NCI-H1436 treated with DMSO at 0.1 percent for 48 hours (cell line): ENCODE data around the gene STUM.
"Not testable (repeated sequence)": the region's sequence is repeated elsewhere in the genome, so short reads cannot be mapped to it uniquely, and the experiment has no call there.

ENCODE experiments used
- DNase-seq: peaks from one replicate; lab custom pipeline; 2025; lab: John Stamatoyannopoulos, UW

Gene STUM

DNA sequence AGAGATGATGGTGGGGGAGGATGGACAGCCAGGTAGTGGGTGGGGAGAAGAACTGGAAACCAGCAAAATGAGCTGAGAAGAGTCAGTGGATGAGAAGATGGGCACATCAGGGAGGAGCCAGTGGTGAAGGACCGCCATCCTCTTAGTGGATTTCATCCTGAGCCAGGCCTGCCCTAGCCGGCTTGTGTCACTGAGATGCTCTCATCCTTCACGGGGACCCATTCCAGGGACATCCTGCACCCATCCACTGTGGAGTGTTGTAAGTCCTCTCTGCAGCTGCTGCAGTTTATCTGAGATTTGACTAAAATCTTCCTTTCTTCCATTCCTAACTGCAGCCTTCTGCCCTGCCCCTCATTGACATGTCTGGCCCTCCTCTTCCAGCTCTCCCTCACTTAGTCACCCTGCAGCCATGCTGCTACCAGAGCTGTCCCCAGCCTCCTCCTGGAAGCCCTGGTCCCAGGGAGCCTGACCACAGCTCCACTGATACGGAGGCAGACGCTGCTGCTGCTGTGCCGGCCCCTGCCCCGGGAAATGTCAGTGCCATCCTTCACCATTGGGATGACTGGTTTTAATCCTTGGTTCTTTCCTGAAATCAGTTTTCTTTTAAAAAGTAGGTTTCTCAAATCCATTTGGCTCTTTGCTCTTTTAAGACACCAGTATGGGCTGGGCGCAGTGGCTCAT is 33.2 kb downstream of the STUM start:
- DNase-seq: no peak

DNA sequence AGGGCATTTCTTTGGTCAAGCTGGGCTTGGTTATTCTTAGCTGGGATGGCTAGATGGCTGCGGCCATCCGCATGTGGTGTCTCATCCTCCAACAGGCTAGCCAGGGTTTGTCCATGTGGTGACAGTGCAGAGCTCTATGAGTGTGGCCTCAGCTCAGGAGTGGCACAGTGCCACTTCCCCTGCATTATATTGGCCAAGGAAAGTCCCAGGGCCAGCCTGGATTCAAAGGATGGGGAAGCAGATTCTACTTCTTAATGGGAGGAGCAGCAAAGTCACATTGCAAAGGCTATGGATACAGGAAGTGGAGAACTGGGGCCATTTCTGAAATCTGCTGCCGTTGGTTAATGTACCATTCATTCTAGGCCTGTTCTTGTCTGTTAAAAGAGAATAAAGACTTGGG is 34.4 kb downstream of the STUM start:
- DNase-seq: no peak

DNA sequence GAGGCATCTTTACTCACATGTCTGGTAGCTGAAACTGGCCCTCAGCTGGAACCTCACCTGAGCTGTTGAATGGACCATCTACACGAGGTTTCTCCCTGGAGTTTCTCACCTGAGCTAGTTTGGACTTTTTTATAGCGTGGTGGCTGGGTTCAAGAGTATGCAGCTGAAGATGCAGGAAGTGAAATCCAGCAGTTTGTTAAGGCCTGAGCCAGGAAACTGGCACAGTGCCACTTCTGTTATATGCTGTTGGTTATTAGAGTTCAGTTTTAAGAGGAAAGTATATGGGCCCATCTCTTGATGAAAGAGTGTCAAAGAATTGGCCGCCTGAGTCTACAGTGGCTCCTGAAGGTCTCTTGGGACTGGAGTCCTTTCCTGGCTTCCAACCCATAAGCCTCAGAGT is 35.6 kb downstream of the STUM start:
- no peak for DNase-seq

DNA sequence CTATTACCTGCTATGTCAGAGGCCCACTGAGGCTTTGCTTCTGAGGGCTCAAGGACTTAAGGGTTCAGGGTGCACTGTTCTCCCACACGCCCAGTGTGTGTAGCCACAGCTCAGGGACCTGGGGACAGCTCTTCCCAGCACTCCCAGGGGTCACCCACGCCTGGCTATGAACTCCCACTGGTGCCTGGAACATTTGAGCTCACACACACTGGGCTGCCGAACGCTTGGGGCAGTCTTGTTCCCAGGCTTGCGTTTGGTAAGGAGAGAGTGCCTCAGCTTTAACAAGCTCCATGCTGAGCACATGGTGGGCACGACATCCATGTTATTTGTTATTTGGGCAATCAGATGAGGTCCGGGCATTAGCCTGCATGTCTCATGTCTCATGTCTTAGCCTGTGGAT is 37.6 kb downstream of the STUM start:
- no peak for DNase-seq

DNA sequence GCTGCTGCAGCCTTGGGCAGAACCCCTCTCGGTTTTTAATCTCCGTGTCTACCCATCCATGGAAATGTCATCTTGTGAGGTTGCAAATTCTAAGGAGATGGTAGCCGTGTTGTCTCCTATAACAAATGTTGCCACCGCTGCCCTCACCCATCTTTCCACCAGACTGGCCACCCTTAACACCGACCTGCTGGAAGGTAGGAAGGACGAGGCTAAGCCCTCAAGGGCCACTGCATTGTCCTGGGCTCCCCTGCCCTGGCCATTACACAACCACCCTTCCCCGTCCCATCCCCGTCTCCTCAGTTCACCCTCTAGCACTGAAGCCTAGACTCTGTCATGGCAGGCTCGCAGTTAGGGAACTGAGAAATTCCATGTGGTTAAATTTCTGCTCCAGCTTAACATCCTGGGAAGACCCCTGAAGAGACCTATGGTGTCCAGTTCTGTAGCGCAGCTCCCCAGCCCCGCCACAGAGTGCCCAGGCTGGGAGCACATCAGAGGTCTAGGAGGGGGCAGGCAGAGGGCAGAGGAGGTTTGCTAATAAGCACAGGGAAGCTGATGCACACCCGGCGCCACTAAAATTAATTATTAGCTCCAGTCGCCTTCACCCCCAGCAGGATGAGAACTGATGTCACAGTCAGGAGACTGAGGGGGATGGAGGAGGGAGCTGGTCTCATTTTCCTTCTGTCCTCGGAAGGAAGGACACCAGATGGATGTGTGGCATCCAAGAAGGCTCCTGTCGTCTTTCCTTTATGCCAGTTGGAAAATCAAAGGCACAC is 38.3 kb downstream of the STUM start:
- no peak for DNase-seq

DNA sequence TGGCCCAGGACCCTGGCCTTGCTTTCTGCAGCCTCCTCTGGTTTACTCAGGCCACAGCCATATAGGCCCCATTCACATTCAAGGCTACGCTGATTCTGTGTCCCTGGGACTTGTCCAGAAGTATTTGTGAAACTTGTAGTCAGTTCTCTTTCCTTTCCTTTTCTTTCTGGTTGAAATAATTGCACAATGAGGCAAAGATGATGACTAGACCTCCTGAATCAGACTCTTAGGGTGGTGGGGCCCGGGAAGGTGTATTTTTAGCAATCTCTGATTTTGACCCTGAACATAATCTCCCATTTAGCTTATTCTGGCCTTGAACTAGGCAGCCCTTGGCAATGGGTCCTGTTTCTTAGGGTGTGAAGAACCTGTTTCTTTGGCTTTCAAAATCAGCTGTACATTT is 39.9 kb downstream of the STUM start:
- DNase-seq: no peak

DNA sequence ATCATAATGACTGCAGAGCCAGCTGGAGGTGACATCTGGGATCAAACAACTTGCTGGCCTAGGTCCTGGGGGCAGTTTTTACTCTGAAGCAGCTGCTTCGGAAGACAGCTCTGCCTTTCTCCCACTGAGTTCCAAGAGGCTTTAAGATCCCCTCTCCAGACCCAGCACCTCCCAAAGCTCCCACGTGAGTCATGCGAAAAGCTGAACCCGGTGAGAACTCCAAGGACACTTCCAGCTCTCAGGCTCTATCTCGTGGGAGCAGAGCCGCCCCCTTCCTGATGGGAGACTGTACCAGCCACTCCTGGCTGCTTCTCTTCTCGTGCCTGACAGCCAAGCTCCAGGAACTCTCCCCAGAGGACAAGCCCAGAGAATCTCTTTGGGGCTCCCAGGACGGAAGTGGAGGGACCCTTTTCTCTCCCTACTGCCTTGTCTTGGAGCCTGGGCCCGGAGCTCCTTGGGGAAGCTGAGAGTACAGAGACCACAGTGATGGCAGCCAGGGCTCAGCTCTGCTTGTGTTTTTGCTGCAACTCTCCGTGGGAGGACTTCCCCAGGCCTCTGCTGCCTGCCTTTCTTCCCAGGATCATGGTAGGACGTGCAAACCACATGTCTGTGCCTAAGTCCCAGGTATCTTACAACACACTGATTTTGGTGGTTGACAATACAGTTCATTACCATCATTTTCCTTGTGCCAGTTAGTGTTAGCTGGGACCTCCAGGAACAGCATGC is 40.6 kb downstream of the STUM start:
- no peak for DNase-seq

DNA sequence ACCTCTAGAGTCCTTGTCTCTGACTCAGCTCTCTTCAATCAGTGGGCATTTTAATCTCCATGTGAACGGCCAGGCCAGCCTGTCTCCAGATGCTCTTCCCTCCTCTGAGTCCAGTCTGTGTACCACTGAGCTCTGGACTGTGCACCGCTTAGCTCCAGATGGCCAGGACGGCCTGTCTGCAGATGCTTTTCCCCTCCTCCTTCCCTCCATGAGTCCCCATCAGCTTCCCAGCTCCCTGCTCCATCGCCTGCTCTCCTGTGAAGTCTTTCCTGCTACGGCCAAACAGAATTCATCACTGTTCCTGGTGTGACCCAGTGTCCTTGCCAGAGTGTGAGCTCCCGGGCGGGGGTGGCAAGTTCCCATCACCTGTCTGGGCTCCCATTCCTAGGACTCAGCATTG is 42.0 kb downstream of the STUM start:
- DNase-seq: no peak

DNA sequence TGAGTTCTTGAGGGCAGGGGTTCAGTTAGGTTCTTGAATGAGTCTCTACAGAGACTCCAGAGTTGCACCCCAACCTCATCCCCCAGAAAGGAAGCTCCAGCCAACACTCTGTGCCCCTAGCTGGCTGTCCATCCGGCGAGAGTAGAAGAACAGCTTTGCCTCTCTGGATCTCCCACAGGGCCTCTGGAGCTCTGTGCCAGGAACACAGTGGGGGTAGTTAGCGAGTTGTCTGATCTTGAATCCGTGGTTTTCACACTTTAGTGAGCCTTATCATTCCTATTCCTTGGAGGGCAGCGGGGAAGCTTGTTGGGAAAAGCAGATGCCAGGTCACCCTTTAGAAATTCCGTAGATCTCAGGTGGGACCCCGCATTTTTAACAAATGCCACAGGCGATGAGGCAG is 45.0 kb downstream of the STUM start:
- DNase-seq: no peak

DNA sequence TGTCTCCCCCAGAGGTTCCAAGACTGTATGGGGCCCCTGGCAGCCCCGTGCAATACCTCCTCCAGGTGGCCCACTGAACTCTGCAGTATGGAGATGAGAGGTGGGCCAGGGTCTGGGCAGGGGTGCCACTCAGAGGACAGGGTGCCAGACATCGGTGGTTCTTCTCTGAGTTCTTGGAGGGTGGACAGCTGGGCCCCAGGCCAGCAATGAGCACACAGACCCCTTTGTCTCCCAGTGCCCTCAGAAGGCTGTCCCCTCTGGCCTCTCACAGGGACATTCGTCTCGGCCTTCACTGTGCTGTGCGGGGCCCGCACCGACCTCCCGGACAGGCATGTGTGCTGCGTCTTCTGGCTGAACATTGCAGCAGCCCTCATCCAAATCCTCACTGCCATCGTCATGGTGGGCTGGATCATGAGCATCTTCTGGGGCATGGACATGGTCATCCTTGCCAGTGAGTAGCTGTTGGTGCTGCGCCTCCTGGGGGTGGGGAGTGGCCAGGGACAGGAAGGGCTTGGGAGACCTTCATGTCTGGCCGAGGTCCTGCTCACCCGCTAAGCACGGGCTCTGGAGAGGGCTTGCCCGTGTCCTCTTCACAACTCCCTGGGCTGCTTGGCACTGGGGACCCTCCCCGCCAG is 48.1 kb downstream of the STUM start:
- no peak for DNase-seq

DNA sequence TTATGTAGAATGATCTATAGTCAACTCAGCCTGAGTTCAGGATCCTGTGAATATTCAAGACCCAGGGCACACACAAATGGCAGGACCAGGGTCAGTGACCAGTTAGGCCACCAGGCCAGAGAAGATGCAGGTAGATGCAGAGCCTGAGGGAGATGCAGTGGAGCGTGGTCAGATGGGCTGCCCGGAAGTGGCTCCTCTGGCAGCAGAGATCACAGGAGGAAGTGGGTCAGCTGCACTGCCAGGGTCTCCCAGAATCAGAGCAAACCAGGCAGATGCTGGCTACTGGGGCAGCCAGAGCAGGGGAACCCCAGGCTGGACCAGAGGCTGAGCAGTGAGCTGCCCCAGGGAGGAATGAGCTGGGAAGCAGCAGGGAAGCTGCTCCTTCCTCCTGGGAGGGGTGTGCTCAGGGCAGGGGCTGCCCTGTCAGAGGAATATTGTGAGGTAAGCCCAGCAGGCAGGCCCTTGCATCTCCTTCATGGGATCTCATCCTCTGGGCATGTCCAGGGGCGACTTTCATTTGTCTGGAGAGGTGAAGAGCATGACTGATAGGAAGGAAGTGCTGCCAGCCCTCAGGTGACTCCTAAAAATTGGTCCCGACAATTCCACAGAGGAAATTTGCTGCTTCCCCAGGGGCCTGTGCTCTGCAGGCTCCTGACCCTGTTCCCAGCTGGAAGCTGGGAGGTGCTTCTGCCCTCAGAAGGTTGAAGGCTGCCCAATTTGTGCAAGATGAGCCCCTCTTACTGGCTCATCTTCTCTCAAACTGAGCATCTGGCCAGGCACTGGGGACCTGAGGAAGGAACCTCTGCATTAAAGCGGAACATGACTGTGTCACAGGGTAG is 49.3 kb downstream of the STUM start:
- no peak for DNase-seq

DNA sequence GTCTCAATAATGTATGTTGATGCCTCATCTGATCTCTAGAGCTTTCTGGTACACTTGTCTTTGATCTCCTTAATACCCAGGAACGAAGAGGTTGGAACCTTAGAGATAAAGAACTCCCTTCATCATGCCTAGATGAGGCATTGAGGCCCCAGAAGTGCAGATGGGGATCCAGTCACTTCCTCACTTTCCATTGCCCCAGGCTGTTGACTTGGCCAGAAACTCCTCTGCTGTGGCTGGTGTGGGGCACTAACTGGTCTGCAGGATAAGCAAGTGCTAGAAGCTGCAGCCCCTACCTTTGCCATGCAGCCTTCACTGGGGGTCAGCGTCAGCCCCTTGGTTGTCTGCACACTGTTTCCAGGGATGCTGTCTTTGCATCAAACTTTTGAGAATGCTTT is 49.9 kb downstream of the STUM start:
- DNase-seq: no peak

DNA sequence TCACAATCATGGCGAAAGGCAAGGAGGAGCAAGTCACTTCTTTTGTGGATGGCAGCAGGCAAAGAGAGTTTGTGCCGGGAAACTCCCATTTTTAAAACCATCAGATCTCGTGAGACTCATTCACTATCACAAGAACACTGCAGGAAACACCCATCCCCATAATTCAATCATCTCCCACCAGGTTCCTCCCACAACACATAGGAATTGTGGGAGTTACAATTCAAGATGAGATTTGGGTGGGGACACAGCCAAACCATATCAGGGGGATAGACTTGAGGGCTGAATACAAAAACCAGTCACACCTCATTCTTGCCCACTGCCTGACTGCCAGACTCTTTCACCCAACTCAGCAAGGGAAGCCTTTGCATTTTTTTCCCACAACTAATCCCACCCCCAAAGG is 50.4 kb downstream of the STUM start:
- not testable (repeated sequence) for DNase-seq

DNA sequence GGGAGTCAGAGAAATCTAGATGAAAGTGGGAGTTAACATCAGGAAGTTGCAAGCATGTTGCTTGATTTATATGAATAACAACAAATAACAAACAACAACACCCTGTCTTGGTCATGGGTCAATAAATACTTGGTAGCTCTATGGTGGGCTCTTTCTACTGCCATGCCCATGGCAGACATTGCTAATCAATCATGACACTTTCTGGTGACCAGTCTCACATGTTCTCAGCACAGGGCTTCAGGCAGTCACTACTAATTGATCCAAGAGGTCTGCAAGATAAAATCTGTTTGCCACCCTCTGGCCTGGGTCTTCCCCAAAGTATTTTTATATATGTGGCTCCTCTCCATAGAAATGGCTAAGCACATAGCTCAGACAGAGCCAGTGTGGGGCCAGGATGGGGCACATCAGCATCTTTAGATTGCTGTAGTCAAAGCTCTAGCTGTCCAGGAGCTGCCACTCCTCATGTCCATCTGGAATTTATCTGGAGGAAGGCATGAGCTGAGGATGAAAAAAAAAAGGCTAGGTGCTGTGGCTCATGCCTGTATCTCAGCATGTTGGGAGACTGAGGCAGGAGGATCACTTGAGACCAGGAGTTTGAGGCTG is 51.2 kb downstream of the STUM start:
- no peak for DNase-seq

DNA sequence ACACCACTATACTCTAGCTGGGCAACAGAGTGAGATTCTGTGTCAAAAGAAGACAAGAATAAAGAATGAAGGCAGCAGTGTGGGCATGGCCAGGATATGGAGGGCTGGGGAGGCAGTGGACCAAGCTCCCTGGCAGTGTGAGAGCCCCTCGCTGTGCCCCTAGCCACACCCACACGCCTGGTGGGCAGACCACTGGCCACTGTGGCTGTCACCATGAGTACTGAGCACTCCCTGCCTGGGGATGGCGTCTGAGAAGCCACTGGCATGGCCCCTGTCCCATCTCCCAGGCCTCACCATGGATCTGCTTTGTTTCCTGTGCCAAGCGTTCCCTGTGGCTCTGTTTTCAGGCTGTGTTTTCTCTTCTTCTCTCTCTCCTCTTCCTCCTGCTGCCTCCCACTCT is 51.7 kb downstream of the STUM start:
- DNase-seq: no peak

DNA sequence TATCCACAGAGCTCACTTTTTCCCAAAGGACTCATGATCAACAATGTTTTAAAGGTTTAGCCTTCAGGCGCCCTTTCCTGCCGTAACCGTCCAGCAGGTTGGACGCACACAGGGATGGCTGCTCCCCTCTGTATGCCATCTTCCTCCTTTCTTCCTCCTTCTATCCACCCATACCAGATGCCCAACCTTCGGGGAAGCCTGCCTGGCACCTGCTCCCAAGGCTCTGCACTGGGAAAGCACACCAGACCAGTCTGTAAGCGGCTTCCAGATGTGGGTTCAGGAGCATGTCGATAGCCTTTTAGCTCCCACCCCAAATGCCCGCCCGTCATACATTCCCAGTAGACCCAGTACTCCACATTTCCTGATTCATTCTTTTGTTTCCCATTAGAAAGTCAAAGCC is 52.9 kb downstream of the STUM start:
- no peak for DNase-seq

DNA sequence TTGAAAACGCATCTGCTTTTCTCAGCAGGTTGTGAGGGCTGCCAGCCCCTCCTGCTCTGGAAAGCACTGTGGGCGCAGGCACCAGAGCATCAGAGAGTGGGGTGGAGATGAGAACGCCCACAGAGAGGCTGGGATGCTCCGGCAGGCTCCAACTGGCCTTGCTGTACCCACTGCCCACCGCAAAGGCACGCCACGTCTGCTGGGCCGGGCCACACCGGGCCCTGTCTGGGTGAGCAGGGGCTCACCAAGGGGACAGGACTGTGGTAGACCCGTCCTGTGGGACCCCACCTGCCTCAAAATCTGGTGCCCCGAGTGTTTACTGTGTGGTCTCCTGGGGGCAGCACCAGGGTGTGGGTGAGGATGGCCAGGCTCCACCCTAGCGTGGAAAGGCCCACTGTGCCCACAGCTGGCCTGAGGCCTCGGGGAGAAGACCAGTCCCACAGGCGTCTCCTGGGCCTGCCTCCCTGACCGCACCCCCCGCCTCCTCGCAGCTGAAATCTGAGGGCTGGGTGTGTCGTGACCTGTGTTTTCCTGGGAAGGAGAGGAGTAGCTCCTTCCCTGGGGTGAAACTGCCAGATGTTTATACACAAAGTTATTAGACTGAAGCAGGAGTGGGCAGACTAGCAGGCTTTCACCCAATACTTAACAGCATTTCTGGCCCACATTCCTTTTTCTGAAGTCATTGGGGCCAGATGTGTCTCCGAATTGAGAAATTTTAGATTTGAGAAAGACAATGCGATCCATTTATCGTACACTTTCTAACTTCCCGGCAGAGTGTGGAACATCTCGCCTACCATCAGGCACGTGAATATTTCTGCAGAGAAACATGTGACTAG is 53.8 kb downstream of the STUM start:
- no peak for DNase-seq

DNA sequence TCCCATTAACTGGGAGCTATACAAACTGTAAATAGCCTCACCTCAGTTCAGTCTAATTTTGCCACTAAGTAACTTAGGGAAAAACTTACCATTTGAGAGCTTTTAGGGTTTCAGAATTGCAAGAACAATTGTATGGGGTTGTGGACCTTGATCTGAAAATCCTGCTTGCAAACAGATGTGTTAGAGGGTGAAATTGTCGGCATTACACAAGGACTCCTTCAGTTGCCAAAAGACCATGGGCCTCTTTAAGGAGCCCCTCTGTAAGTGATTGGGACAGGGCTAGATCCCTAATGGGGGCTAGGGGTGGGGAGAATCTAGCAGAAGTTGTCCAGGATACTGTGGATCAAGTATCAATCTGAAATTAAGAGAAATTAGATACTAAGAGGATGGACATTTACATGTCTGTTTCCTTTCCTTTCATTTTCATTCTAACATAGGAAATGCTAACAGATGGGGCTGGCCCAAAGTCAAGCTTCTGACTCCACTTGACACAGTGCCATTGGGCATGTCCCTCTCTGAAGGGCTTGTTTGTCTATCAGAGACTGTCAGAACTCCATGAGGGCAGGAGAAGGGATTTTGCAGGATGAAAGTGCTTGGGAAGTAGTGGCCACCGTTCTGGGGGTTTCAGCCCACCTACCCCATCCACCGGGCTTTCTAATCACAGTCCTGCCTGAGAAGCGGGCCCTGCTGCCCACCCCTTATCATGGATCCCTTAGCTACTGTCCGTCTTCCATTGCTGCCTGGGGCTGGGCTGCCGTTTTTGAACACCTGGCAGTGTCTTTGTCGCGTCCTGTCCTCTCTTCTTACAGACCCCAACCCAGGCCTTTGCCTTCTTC is 54.7 kb downstream of the STUM start:
- DNase-seq: no peak

DNA sequence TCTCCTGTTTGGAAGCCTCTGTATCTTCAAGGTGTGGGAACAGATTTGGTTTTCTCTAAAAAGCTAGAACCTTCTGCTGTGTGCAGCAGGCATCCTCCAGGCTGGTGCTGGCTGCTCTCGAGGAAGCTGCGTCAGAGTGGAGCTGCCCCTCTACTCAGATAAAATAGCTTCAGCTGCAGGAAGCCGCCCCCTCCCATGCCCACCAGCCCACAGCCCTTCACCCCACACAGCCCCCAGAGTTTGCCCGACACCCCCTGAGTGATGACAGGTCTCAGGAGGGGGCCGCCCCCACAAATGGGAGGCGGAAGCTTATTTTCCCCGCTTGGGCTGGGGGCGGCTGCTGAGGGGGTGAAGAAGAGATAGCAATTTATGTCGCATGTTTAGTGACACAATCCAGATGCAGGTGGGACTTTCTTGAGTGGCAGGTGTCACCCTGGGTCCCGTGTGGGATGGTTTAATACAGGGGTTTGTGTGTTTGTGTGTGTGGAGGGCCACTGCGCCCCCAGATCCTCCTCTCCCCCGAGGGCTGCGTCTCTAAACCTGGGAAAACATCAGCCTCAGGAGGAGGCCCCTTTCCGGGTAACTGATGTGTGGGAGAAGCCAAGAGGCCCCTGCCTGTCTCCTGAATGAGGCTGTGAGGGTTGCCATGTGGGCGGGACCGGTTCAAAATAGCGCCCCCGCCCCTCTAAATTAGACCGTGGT is 55.4 kb downstream of the STUM start:
- no peak for DNase-seq
